ENCODE measurements around the gene MECP2.

Gene MECP2

DNA sequence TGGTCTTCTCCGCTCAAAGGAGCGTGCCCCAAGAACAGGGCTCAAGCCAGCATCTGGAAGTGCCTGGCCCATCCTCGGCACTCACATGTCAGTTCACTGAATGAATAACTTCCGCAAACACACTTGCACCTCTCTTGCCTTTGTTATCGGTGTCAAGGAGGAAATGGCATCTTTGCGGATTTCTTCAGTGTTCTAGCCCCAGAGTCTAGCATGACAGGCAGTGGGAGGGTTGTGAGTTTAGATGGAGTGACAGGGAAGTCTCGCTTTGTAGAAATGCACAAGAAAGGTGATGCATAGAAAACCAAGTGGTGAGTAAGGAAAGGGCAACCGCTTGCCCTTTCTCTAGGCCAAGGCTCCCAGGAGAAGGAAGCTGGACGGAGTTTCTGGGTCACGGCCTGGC, 17.6 kb upstream of the MECP2 start:
- DNase-seq = no peak

DNA sequence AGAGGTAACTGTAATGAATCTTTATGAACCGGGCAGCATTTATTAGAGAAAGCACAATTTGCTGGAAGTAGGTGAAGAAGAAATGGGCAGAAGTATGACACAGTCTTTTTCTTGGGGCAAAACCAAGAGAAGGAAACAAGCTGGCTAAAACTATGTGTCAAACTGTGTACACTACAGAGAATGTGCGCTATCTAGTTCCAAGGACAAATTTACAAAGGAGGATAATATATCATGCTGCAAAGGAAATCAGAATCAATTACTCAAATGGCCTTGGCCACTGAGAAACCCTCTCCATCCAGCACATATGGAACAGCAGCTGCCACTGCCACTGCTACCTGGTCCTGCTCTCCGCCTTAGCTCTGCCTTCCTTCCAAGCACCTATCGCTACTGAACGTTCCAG, 17.1 kb upstream of the MECP2 start:
- no peak for DNase-seq

DNA sequence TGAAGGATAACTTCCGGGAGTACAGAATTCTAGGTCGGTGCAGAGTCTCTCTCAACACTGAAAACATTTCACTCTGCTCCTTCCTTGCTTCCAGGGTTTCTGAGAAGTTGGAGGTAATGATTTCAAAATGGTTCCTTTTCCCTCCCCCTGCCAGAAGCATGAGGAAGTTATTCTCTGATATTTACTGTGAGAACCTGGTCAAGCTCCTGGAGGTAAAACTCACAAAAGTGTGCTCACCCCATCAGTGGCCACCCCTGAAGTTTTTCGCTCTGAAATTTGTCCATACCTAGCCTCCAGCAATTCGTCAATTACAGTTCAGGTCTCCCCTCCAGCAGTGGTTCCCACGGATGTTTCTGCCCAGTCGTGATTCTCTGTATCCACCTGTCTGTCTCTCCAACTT, 16.2 kb upstream of the MECP2 start:
- no peak for DNase-seq

DNA sequence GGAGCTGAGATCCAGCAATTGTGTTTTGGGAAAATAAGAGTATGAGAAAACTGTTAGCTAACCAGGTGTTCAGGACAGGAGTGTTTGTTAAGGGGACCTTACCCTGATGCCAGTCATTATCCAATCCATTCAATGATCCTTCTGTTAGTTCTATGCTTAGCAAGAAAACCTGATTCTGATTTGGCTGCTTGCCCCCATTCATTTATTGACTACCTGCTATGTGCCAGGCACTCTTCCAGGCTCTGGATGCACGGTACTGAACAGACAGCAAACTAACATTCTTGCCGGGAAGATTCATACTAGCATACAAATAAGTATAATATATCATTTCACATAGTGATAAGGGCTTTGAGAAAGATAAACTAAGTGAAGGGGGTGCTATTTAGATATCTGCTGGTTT, 1.0 kb upstream of the MECP2 start:
- no peak for DNase-seq

DNA sequence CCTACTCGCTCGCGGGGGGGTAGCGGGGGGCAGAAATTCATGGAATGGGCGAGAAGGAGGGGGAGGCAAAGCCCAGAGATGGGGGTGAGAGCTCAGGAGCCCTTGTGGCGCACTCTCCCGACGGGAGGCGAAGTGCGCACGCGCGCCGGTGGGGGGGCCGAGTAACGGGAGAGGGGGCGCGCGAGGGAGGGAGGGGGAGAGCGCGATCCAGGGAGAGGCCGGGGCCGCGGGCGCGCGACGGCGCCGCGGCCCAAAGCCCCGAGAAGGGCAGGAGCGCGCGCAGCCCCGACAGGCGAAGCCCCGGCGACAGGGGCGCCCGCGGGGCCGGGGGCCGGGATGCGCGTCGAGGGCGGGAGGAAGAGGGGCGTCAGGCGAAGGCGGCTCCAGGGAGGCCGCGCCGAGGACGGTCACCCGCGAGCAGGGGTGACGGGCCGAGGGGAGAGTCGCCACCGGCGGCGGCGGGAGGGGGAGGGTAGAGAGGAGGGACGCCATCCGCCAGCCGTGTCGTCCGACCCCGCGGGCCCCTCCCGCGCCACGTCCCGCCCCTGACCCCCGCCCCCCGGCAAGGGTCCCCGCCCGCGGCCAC, 421 bp downstream of the MECP2 start:
- DNase-seq = no peak

DNA sequence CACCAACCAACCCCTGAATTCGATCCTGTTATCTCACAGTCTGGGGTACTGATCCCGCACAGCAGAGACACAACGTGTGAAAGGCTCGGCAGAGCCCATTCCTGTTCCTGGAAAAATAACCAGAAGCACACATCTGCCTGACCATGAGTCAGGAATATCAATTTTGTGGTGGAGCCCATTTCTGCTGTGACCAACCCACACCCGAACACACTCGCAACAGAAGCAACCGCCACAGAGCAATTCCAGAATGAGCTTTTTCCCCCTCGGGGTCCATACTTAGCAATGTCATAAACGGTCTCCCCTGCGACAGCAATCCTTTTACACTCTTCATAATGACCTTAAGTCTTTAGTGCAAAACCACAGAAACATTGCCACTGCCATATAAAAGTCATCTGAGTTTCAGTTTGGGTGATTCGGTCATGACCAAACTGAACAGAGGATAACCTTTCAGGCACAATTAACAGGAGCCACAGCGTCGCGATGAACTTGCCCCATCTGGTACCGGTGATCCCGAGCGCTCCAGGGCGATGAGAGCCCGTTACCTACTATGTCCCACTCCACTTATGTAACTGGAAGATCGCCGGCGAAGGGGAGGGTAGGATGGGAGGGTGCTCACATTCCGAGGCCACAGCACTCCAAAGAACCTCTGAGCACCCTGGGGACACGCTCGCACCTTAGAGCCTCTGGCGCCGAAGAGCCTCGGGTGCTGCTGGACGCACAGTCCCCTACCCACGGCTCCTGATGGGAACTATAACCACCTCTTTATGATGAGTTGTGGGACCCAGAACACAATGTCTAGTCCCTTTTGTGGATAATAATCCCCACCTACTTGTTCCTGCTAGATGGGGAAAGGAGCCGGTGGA, 1.1 kb downstream of the MECP2 start:
- DNase-seq = no peak

DNA sequence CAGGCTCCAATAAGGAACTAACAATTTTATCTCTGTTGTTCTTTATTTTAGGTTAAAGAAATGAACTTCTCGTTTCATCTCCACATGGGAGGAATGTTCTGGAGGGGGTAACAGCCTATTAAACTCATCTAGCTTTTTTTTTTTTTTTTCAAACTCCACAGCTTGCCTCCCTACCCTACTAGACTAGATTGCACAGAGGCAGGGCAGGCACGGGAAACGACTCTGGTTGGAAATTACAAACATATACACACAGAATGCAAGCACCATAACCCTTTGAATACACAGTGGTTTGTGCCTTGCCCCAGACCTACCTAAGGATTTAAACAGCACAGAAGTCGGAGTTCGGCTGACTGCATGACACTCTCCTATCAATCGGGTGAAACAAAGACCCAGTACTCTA, 2.7 kb downstream of the MECP2 start:
- no peak for DNase-seq

DNA sequence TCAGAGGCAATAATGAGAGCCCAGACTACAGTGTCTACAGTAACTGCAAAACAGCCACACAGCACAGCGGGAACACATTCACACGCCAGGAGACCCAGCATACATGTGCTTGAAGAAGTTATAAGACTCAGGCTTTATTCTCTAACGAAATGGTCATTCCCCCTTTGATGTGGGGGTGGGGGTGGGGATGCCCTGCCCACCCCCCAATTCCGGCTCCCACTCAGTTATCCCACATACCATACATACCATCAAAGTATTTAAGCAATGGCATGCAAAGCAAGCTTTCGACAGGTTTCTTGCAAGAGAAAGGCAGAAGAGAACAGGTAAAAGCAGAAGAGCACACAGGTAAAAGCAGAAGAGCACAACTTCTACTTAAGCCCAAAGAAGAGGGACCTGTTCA, 3.6 kb downstream of the MECP2 start:
- DNase-seq = no peak

DNA sequence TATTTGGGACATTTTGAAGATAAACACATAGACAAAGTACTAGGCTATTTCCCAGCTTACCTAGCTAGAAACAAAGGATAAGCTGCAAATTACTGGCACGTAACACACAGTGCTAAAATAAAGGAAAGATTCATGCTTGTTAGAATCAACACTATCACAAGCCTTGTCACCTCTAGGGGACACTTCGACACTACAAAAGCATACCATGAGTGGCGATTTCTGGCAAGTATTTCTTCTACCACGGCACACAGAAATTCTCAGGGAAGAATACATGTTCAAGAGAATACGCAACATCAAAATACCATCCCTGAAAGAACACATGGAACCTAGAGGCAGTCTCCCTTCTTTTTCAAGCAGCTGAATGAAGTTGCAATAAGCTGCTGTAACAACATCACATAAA, 5.1 kb downstream of the MECP2 start:
- no peak for DNase-seq

DNA sequence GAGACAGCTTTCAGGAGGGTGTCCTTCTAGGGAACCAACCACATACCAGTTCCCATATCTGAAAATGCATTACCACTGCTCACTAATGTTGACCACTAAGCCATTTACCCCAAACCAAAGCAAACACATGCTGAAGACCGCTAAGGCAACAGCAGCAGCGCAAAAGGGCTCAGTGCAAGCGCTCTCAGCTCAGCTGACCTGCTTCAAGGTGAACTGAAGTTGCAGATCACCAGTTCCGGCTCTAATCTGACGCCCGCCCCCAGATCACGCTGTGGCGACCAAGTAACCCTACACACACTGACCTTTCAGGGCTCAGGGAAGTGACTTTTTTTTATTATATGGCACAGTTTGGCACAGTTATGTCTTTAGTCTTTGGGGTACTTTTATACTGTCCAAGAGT, 5.8 kb downstream of the MECP2 start:
- no peak for DNase-seq

DNA sequence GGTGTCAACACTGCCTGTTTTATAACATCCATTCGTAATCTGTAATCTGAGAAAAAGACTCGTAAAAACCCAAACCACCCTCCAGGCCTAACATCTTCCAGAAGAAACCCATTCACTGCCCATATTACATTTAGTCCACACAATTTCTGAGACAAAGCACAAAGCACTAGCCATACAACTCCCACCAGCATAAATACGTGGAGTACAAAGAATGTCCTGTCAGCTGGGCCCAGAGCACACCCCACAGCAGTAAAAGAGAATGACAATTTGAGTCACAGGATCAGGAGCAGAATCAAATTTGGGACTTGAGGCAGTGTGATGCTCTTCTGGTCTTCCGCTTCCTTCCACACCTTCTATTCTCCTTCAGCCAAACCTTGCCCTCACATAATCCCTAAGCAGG, 6.8 kb downstream of the MECP2 start:
- DNase-seq = no peak

DNA sequence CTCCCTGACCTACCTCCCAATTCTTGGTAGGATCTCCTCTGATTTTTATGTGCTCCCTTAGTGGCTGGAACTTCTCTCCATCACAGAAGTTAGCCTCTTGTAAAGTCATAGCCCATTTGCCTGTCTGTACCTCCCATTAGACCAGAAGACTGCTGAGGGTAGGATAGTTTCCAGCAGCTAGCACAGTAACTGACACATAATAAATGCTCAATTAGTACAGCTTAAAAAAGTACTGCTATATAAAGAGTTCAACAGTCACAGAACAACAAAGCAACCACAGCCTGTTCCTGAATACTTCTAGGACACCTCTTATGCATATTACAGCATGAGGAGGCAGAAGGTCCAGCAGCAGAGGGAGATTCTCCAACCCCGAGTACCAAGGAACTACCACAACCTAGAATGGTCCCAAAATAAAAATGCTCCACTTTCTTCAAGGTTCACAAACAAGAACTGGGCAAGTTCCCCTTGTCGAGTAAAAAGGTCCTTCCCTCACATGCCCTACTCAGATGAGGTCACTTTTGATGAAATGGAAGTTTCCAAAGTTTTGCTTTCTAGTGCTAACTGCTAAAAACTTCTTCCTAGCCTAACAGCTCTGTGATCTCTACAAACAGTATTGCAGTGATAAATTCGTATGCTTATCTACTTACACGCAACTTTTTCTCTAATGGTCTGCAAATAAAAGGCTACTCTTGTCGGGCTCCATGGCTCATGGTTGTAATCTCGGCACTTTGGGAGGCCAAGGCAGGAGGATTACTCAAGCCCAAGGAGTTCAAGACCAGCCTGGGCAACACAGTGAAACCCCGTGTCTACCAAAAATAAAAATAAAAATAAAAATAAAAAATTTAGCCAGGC, 12.8 kb downstream of the MECP2 start:
- DNase-seq = no peak

DNA sequence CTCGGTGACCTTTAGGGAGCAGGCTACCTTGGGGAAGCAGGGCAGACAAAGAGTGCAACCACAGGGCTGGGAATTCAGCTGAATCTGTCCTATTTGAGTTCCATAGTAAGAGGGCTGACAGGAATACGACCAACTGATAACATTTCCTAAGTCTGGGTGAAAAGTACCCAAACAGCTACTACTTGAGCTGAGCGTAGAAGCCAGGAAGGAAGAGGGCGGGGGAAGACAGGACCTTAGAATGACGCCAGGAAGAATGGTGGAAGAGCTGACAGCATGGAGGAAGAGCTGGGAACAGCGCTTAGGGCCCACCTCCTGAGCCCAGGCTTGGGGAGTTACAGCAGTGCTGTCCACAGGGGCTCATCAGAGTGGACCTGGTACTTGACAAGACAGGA, 14.4 kb downstream of the MECP2 start:
- no peak for DNase-seq

DNA sequence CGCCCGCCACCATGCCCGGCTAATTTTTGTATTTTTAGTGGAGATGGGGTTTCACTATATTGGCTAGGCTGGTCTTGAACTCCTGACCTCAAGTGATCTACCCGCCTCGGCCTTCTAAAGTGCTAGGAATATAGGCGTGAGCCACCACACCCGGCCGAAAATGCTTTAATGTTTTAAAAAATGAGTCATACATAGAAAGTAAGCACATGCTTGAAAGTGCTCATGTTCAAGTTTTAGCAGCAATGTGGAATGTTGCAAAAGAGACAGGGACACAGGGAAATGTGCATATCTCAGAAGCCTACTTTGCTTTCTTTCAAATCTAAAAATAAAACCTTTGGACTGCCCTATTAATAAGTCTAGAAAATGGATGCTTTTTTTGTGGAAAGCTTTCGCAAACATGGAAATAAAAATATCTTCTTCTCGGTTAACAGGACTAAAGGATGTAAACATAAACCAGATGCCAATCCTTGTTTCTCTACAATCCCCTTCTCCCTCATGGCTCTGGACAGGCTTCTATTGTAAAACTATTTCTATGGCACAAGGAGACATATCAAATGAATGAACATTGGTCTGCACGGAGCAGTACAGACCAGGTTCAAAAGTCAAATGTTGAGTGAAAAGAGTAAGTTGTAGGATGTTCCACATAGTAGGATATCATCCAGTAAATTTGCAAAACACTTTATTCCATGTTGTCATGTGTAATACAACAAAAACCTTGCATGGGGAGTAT, 15.0 kb downstream of the MECP2 start:
- no peak for DNase-seq

DNA sequence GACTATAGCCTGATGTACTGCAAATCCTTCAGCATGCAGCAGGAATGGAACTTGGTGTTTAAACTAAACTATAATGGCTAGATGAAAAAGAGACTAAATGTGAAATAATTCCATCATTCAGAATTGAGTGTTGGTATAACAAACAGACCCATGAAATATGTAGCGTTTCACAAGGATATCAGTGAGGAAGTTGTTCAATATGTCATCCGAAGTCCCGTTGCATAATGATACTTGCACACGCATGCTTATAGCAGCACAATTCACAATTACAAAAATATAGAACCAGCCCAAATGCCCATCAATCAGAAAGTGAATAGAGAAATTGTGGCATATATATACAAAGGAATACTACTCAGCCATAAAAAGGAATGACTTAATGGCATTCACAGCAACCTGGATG, 20.4 kb downstream of the MECP2 start:
- DNase-seq = no peak

DNA sequence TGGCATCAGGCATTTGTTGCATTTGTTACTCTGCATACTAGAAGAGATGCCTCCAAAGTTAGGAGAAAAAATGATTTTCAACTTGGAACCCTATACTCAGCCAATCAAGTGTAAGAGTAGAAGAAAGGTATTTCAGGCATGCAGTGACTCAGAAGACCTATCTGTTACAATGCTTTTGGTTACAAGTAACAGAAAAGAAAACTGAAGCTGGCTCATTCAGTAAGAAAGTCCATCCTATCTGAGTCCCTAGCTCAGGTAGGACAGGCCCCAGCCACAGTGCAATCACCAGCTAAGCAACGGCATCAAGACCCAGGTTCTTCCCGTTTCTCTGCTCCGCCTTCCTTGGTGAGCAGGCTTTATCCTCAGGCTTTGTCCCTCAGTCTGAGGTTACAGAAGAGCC, 23.3 kb downstream of the MECP2 start:
- DNase-seq = no peak

DNA sequence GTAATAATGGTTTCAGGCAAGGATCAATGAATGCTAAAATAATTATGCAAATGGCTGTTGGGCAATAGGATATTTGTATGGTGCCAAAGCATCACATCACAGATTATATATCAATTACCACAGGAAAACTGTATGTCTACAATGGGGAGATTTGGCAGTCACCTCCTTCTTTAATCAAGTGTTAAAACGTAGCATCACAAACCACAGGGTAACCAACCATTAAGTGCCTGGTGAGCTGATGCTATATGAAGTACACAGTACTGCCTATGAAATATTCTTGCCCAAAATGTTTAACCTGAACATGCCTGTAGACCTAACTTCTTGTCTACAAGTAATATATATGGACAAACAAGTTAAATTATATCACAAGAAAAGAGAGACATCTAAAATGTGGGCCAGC, 25.3 kb downstream of the MECP2 start:
- no peak for DNase-seq

DNA sequence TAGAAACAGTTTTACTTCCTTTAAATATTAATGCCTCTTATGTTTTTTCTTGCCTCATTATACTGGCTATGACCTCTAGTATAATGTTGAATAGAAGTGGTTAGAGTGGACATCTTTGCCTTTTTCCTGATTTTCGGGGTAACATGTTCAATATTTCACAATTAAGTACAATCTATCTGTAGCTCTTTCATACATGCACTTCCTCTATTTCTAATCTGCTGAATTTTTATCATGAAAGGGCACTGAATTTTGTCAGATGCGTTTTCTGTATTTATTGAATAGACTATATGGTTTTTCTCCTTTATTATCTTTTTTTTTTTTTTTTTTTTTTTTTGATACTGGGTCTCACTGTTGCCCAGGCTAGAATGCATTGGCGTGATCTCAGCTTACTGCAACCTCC, 29.0 kb downstream of the MECP2 start:
- DNase-seq = no peak

DNA sequence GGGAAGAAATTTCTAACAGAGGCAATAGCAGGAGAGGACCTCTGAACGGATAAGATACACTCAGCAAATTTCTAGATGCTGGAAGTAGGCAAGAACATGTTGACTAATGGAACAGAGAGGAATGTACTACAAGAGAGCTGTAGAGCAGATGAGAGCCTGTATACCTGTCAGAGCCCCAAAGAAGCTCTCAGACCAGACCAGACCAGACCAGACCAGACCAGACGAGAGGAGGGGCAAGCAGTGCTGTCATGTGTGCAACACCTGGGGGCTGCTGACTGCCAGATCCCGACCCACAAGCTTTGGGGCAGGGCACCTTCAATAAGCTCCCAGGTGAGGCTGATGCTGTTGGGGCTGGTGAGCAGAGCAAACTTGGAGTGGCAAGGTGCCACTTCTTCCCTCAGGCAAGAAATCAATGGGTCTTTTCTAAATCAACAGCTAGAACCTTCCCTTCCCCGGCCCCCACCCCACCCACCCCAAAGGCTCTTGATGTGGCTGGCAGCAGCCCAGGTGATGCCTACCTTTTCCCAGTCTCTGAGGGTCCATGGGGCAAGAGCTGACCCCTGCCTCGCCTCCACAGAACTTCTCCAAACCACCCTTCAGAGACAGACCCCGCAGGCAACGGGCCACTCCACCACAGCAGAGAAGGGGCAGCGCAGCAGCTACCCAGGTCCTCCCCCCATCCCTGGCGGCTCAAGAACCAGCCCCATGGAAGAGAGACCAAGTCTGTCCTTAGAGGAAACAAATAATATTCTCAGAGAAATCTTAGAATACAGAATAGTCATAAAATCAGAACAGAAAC, 32.7 kb downstream of the MECP2 start:
- DNase-seq = no peak

DNA sequence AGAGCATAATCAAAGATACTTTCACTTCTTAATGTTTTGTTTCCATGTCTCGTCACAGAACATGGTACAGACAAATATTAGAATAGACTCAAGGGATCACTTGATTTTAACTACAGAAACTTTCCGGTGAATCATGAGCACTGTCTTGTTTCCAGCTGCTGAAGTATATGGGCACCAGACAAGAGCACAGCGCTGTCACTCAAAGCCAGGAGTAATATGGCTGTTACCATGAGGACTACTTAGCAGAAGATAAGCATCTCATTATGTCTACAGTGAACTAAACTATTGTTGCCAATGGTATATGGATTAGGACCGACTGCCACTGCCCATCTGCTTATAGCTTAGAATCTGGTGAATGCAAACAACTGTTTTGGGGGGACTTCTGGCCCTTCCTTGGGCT, 34.3 kb downstream of the MECP2 start:
- DNase-seq = no peak

DNA sequence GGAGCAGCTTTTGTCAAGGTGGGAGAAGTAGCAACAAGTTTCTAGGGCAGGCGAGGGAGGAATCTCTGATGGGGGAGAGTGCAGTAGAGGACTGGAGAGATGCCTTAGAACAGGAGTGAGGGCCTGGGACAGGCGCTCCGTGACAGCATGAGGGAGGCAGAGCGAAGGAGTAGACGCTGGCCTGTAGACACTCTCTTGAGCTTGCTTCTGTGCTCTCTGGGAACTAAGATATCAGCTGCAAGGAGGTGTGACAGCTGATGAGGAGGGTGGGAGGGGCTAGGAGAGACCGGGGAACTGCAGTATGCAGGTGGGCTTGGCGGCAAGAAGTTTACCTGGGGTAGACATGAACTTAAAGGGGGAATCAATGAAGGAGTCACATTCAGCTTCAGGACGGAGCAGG, 35.7 kb downstream of the MECP2 start:
- no peak for DNase-seq

DNA sequence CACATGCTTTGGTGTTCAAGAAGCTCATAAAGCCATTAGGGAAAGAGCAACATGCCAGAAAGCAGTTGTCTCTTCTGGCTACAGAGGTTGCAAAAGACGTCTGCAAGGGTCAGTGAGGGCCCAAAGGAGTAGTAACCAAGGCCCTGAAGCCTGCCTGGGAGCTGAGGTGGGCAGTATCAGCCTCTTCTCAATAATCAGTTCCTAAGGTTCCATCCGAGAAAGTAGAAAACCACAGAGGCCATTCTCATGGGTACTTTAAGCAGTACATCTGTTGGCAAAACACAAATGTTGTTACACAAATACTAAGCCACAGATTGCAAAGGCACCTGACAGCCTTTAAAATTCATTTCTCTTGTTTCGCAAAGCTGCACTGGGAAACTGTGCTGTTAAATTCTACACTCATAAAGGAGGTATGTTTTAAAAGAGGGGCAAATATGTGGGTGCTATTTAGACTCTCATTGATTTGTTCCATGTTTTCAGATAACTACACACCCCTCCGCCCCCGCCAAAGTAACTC, 37.7 kb downstream of the MECP2 start:
- no peak for DNase-seq
